Activated naive CD8-positive, alpha-beta T cell (primary cell): Measurements from ENCODE around the gene CTIF.

Source experiments
- H3K27ac Mint-ChIP-seq: one replicate; pipeline ENCODE4 v1.8.0; 2021; ENCODE audit warnings: mixed read lengths
- H3K27me3 Mint-ChIP-seq: one replicate; pipeline ENCODE4 v1.8.0; 2021; ENCODE audit warnings: mixed read lengths
- H3K36me3 Mint-ChIP-seq: one replicate; pipeline ENCODE4 v1.8.0; 2021; ENCODE audit warnings: mixed read lengths
- H3K4me1 Mint-ChIP-seq: one replicate; pipeline ENCODE4 v1.8.0; 2021; ENCODE audit warnings: low read depth, mixed read lengths
- H3K4me3 Mint-ChIP-seq: one replicate; pipeline ENCODE4 v1.8.0; 2021; ENCODE audit warnings: mild to moderate bottlenecking, mixed read lengths
- H3K9me3 Mint-ChIP-seq: one replicate; pipeline ENCODE4 v1.8.0; 2021; ENCODE audit warnings: low read depth, mixed read lengths

The CTIF gene

GRCh38 chr18:48554610-48555400 lies 16.0 kb downstream of the CTIF start:
- Mint-ChIP-seq H3K9me3 (no peaks in the 10 kb centered on the region), H3K4me3 (no peak overlapping the region), H3K27me3 (no peaks in the 10 kb centered on the region), H3K4me1 (no peaks in the 10 kb centered on the region), H3K36me3 (no peaks in the 10 kb centered on the region), H3K27ac (no peak overlapping the region)

DNA sequence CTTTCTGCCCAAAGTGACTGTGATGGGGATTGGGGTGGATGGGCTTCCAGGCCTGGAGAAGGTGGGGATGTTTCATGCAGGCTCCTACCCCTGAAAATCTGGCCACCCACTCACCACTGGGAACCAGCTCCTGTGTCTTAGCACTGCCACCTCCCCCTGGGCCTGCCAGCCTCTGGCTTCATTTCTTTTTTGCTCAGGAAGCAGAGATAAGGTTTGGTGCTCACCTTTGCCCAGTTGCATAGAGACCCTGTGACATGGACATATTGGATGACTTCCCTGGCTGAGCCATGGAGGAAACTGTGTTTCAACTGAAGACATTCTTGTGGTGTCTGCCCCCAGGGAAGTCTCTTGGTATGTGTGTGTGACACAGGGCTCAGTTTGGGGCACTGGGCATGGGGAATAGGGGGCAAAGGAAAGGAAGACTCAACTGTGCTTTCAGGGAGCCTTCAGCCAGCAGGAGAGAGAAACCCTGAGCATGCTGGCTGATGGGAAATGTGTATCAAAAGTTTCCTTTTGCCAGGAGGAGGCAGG lies 16.7 kb downstream of the CTIF start:
- Mint-ChIP-seq H3K27ac (no peak overlapping the region), H3K4me3 (no peak overlapping the region), H3K9me3 (no peaks in the 10 kb centered on the region), H3K4me1 (no peaks in the 10 kb centered on the region), H3K36me3 (no peaks in the 10 kb centered on the region), H3K27me3 (no peaks in the 10 kb centered on the region)

DNA sequence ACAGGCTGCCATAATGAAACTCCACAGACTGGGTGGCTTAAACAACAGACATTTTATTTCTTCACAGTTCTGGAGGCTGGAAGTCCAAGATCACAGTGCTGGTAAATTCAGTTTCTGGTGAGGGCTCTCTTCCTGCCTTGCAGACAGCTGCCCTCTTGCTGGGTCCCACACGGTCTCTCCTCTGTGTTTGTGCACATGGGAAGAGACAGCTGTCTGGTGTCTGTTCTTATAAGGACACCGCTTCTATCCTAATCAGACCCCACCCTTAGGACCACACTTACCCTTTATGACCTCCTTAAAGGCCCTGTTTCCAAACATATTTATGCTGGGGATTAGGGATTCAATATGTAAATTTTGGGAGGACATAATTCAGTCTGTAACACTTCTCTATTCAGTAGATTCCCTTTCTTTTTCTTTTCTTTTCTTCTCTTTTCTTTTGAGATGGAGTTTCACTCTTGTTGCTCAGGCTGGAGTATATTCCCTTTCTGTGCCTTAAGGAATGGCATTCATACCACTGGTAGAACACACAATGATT lies 18.9 kb downstream of the CTIF start:
- Mint-ChIP-seq H3K4me3 (no peak overlapping the region), H3K36me3 (no peaks in the 10 kb centered on the region), H3K9me3 (no peaks in the 10 kb centered on the region), H3K27me3 (no peaks in the 10 kb centered on the region), H3K4me1 (no peaks in the 10 kb centered on the region), H3K27ac (no peak overlapping the region)

DNA sequence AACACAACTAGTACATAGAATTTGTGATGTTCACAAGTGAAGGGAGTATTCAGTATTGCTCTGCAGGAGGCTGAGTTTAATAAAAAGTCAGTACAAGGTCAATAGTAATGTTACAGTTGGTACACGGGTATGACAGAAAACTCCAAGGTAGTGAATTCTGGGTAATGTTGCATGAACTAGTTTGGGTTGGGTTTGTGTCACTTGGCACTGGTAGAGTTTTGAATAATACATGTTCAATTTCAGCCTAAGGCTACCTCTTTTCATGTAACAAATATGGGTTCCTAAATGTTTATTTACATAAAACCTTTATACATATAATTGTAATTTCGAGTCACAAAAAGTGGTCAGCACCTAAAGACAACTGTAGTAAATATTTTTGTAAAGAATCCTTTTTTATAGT lies 19.4 kb downstream of the CTIF start:
- H3K27ac Mint-ChIP-seq = no peak overlapping the region
- no peaks in the 10 kb centered on the region for H3K4me1 Mint-ChIP-seq
- H3K36me3 Mint-ChIP-seq = no peaks in the 10 kb centered on the region
- no peaks in the 10 kb centered on the region for H3K9me3 Mint-ChIP-seq
- no peaks in the 10 kb centered on the region for H3K27me3 Mint-ChIP-seq
- H3K4me3 Mint-ChIP-seq = no peak overlapping the region

DNA sequence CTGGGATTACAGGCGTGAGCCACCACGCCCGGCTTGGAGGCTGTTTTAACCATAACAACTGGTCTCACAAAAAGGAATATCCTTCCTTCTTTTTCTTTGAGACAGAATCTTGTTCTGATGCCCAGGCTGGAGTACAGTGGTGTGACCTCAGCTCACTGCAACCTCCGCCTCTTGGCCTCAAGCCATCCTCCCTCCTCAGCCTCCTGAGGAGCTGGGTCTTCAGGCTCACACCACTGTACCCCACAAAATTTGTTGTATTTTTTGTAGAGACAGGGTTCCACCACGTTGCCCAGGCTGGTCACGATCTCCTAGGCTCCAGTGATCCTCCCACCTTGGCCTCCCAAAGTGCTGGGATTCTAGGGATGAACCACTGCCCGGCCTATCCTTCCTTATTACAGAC lies 21.7 kb downstream of the CTIF start:
- Mint-ChIP-seq H3K9me3 (no peaks in the 10 kb centered on the region), H3K27me3 (no peaks in the 10 kb centered on the region), H3K4me3 (no peak overlapping the region), H3K36me3 (no peaks in the 10 kb centered on the region), H3K4me1 (no peaks in the 10 kb centered on the region), H3K27ac (no peak overlapping the region)

GRCh38 chr18:48562075-48562474 lies 23.2 kb downstream of the CTIF start:
- Mint-ChIP-seq H3K27me3 (no peaks in the 10 kb centered on the region), H3K4me1 (no peaks in the 10 kb centered on the region), H3K27ac (no peak overlapping the region), H3K4me3 (no peak overlapping the region), H3K9me3 (no peaks in the 10 kb centered on the region), H3K36me3 (no peaks in the 10 kb centered on the region)

DNA sequence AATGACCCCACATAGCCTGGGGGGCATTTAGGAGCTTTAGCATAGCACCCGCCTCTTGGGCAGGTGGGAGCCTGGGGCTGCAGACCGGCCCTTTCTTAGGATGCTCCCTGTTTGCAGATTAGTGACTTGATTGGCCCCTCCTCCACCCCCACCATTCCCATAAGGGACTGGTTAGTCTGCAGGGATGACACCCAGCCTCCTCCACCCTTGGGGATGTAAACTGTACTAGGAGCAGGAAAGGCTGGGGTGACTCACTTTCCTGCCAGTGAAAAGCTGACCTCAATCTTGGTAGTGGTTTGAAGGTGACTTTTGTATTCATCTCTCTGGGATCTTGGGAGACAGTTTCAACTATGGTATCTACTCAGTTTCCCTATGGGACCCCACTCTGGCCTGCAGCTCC lies 24.2 kb downstream of the CTIF start:
- Mint-ChIP-seq H3K4me3 (no peak overlapping the region), H3K9me3 (no peaks in the 10 kb centered on the region), H3K27ac (no peak overlapping the region), H3K27me3 (no peaks in the 10 kb centered on the region), H3K36me3 (no peaks in the 10 kb centered on the region), H3K4me1 (no peaks in the 10 kb centered on the region)

GRCh38 chr18:48564139-48564538 lies 25.3 kb downstream of the CTIF start:
- Mint-ChIP-seq H3K4me1 (no peaks in the 10 kb centered on the region), H3K36me3 (no peaks in the 10 kb centered on the region), H3K4me3 (no peak overlapping the region)

GRCh38 chr18:48565105-48565504 lies 26.3 kb downstream of the CTIF start:
- Mint-ChIP-seq H3K27ac (no peak overlapping the region), H3K27me3 (no peaks in the 10 kb centered on the region)

More at GRCh38 chr18:48564139-48564538, 25.3 kb downstream of the CTIF start:
- Mint-ChIP-seq H3K27ac (no peak overlapping the region), H3K9me3 (no peaks in the 10 kb centered on the region), H3K27me3 (no peaks in the 10 kb centered on the region)

GRCh38 chr18:48566589-48566988 lies 27.8 kb downstream of the CTIF start:
- no peaks in the 10 kb centered on the region for H3K9me3 Mint-ChIP-seq
- H3K4me3 Mint-ChIP-seq = no peak overlapping the region
- H3K27ac Mint-ChIP-seq = no peak overlapping the region
- H3K36me3 Mint-ChIP-seq = no peaks in the 10 kb centered on the region
- no peaks in the 10 kb centered on the region for H3K27me3 Mint-ChIP-seq
- no peaks in the 10 kb centered on the region for H3K4me1 Mint-ChIP-seq

More at GRCh38 chr18:48565105-48565504, 26.3 kb downstream of the CTIF start:
- Mint-ChIP-seq H3K4me1 (no peaks in the 10 kb centered on the region), H3K36me3 (no peaks in the 10 kb centered on the region), H3K9me3 (no peaks in the 10 kb centered on the region), H3K4me3 (no peak overlapping the region)

- H3K4me3 Mint-ChIP-seq = no peak overlapping the region
- no peaks in the 10 kb centered on the region for H3K36me3 Mint-ChIP-seq
- no peak overlapping the region for H3K27ac Mint-ChIP-seq
- no peaks in the 10 kb centered on the region for H3K4me1 Mint-ChIP-seq
- H3K27me3 Mint-ChIP-seq = no peaks in the 10 kb centered on the region
- no peaks in the 10 kb centered on the region for H3K9me3 Mint-ChIP-seq
These were observed 28.6 kb downstream of the CTIF start for GRCh38 chr18:48567388-48567787.

DNA sequence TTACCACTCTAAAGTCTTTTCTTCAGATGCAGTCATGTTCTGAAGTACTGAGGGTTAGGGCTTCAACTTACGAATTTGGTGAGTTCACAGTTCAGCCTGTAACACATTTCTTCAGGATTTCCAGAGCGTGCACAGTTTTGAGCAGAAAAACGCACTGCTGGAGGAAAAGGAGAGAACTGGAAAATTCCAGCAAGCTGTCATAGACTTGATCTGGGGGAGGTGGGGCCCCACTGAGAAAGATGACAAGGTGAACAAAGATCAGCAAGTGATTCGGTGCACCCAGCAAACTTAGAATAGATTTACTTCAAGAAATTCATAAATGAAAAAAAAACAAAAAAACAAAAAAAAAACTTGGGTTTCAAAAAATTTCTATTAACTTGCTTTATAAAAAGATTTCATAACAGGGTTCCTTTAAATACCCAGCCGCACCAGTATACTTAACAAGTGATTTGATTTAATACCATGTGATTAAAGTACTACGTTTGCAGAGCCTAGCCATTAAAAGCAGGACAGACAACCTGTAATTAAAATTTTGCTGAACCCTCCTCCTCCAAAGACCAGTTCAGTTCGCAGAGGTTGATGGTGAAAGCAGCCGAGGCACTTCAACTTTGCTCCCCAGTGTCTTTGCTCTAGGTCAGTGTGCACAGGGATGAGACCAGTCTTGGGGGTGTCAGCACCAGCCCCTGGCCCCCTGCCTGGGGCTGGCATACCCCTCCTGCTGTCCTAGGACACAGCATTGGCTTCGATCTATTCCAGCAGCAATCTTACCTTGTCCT lies 30.5 kb downstream of the CTIF start:
- no peaks in the 10 kb centered on the region for H3K27me3 Mint-ChIP-seq
- no peak overlapping the region for H3K4me3 Mint-ChIP-seq
- no peaks in the 10 kb centered on the region for H3K4me1 Mint-ChIP-seq
- H3K27ac Mint-ChIP-seq = no peak overlapping the region
- no peaks in the 10 kb centered on the region for H3K36me3 Mint-ChIP-seq
- no peaks in the 10 kb centered on the region for H3K9me3 Mint-ChIP-seq

GRCh38 chr18:48569915-48570264 lies 31.1 kb downstream of the CTIF start:
- Mint-ChIP-seq H3K9me3 (no peaks in the 10 kb centered on the region), H3K27me3 (no peaks in the 10 kb centered on the region)

DNA sequence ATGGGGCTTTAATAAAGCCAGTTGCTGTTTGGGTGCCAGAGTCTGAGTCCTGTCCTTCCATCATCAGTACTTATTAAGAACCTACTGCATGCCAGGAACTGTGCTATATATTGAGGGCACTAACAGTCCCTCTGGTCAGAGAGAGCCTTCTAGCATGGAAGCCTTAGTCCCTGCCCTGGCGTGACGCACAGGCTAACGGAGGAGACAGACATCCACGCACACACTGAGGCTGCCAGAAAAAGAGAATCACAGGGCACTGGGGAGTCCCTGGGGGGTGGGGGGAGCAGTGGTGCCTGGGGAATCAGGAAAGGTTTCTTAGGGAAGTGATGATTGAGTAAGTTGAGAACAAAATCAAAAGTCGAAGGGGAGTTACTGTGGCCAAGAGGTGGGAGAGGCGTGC lies 31.5 kb downstream of the CTIF start:
- H3K4me1 Mint-ChIP-seq = no peaks in the 10 kb centered on the region
- H3K36me3 Mint-ChIP-seq = no peaks in the 10 kb centered on the region

More at GRCh38 chr18:48569915-48570264, 31.1 kb downstream of the CTIF start:
- H3K27ac Mint-ChIP-seq = no peak overlapping the region
- H3K36me3 Mint-ChIP-seq = no peaks in the 10 kb centered on the region
- H3K4me3 Mint-ChIP-seq = no peak overlapping the region
- H3K4me1 Mint-ChIP-seq = no peaks in the 10 kb centered on the region

GRCh38 chr18:48571639-48572384 lies 33.0 kb downstream of the CTIF start:
- H3K4me3 Mint-ChIP-seq = no peak overlapping the region
- H3K4me1 Mint-ChIP-seq = no peaks in the 10 kb centered on the region
- H3K27ac Mint-ChIP-seq = no peak overlapping the region
- H3K36me3 Mint-ChIP-seq = no peaks in the 10 kb centered on the region
- no peaks in the 10 kb centered on the region for H3K27me3 Mint-ChIP-seq
- H3K9me3 Mint-ChIP-seq = no peaks in the 10 kb centered on the region

More for the DNA sequence above, 31.5 kb downstream of the CTIF start:
- Mint-ChIP-seq H3K9me3 (no peaks in the 10 kb centered on the region), H3K4me3 (no peak overlapping the region), H3K27ac (no peak overlapping the region), H3K27me3 (no peaks in the 10 kb centered on the region)
